GM12878 (cell line): ENCODE measurements around the gene ATXN1. TPM values are rescaled to one million over a fixed set of nuclear protein-coding genes. Genes with fewer than 3 reads are reported as not detected.

Experiments used
- ATAC-seq: fragments of 200-7000 bp; cut with Tn5 transposase; 3 replicates; pipeline ENCODE4 v1.9.1; 2020; ENCODE audit warnings: mild to moderate bottlenecking, moderate library complexity
- BruUV-seq: library from RNA; stranded (reverse); fragments of 400-500 nt; replicated peaks from 2 replicates; lab custom pipeline; 2021; lab: Mats Ljungman, UMichigan
- CTCF ChIA-PET: fragments of 300-600 bp; sonication (Branson Sonifier 250); formaldehyde crosslinking; extraction: SDS; loops from one replicate; lab custom pipeline; 2021; ENCODE audit warnings: inconsistent platforms; lab: Yijun Ruan, JAX
- POLR2A ChIA-PET: fragments of 350-600 bp; formaldehyde crosslinking; extraction: SDS; loops from one replicate; lab custom pipeline; 2021; ENCODE audit warnings: inconsistent platforms; lab: Charles Lee
- RAD21 ChIA-PET: fragments of 300-600 bp; sonication (Branson Sonifier 250); formaldehyde crosslinking; loops from one replicate; lab custom pipeline; 2023; ENCODE audit warnings: antibody characterized with exemption; ENCODE audit not compliant: unreplicated experiment; lab: Charles Lee
- SMC1A ChIA-PET: fragments of 300-600 bp; sonication (Branson Sonifier 250); formaldehyde crosslinking; loops from one replicate; lab custom pipeline; 2023; ENCODE audit not compliant: unreplicated experiment, uncharacterized antibody; lab: Charles Lee
- DNase-seq: peaks from one replicate; pipeline ENCODE4 v3.0.0-alpha.2; 2011; ENCODE audit warnings: low read depth, low spot score
- FAIRE-seq: peaks from 3 replicates; lab custom pipeline; 2011; peaks lifted over from hg19 to GRCh38; lab: Jason Lieb, UNC
- H2AFZ ChIP-seq: 2 replicates; pipeline ENCODE4 v1.6.0; 2011; ENCODE audit warnings: low read depth, low read length, control low read depth; ENCODE audit not compliant: control insufficient read depth
- H3K27ac ChIP-seq: 2 replicates; pipeline ENCODE4 v1.5.1; 2011; ENCODE audit warnings: control low read depth; ENCODE audit not compliant: control insufficient read depth, insufficient read depth
- H3K27me3 ChIP-seq, 2 experiments: replicated peaks in 1 of 2; 2 replicates each; pipeline versions ENCODE4 v1.6.0 to v1.6.1; 2011; ENCODE audit warnings: low read length in 1 of 2; ENCODE audit not compliant: control insufficient read depth in 2 of 2, insufficient read depth in 2 of 2
- H3K36me3 ChIP-seq, 2 experiments: 2 replicates each; pipeline ENCODE4 v1.5.1; 2011; ENCODE audit warnings: low read length in 1 of 2; ENCODE audit not compliant: control insufficient read depth in 2 of 2, insufficient read depth in 2 of 2
- H3K4me1 ChIP-seq: 2 replicates; pipeline ENCODE4 v1.6.1; 2011; ENCODE audit warnings: mild to moderate bottlenecking, low read length, moderate library complexity, mixed read lengths; ENCODE audit not compliant: control insufficient read depth, insufficient read depth
- H3K4me2 ChIP-seq: 2 replicates; pipeline ENCODE4 v1.6.0; 2011; ENCODE audit warnings: control low read depth; ENCODE audit not compliant: control insufficient read depth, insufficient read depth
- H3K4me3 ChIP-seq: fragments of 200-600 bp; sonication (generic); 2 replicates; pipeline ENCODE4 v1.5.1; 2016
- H3K79me2 ChIP-seq: 2 replicates; pipeline ENCODE4 v1.6.0; 2011; ENCODE audit warnings: low read length; ENCODE audit not compliant: control insufficient read depth, insufficient read depth
- H3K9ac ChIP-seq: 2 replicates; pipeline ENCODE4 v1.8.0; 2011; ENCODE audit warnings: low read length, control low read depth, mixed read lengths; ENCODE audit not compliant: control insufficient read depth, insufficient read depth
- H3K9me3 ChIP-seq: replicated peaks from 3 replicates; pipeline ENCODE4 v1.5.1; 2011; ENCODE audit warnings: mild to moderate bottlenecking, low read length; ENCODE audit not compliant: control insufficient read depth, insufficient read depth
- H4K20me1 ChIP-seq: 2 replicates; pipeline ENCODE4 v1.6.0; 2011; ENCODE audit not compliant: control insufficient read depth, insufficient read depth
- ASH2L ChIP-seq: fragments of 300-600, 200-600 bp; sonication (generic); IDR thresholded peaks from 2 replicates; pipeline ENCODE4 v1.6.1; 2017; ENCODE audit warnings: low read depth, mild to moderate bottlenecking, borderline replicate concordance
- BCL3 ChIP-seq: IDR thresholded peaks from 2 replicates; pipeline ENCODE4 v1.6.1; 2011; ENCODE audit warnings: borderline replicate concordance, low read depth, mild to moderate bottlenecking, moderate library complexity, low read length; ENCODE audit not compliant: insufficient read depth, poor library complexity, severe bottlenecking
- CHD1 ChIP-seq: IDR thresholded peaks from 2 replicates; pipeline ENCODE4 v1.6.1; 2012; ENCODE audit warnings: low read depth, low read length, improper control_type of control experiment
- ETV6 ChIP-seq, 2 experiments: fragments of 450-650 bp in 1 of 2; IDR thresholded peaks in 1 of 2; conservative IDR thresholded peaks in 1 of 2; 2 replicates each; pipeline ENCODE4 v1.6.1; 2014; ENCODE audit warnings: antibody characterized with exemption in 1 of 2, borderline replicate concordance in 1 of 2, low read depth in 1 of 2, mild to moderate bottlenecking in 1 of 2, moderate library complexity in 1 of 2
- KLF5 ChIP-seq: fragments of 450-650 bp; IDR thresholded peaks from 2 replicates; pipeline ENCODE4 v1.6.1; 2014; ENCODE audit warnings: mild to moderate bottlenecking; ENCODE audit not compliant: partially characterized antibody
- NFIC ChIP-seq: IDR thresholded peaks from 2 replicates; pipeline ENCODE4 v1.6.1; 2012; ENCODE audit warnings: low read depth, mild to moderate bottlenecking, inconsistent platforms, low read length, moderate library complexity
- NR2F1 ChIP-seq: fragments of 450-650 bp; conservative IDR thresholded peaks from 2 replicates; pipeline ENCODE4 v1.6.1; 2017; ENCODE audit warnings: mild to moderate bottlenecking
- SIX5 ChIP-seq: IDR thresholded peaks from 2 replicates; pipeline ENCODE4 v1.6.1; 2011; ENCODE audit warnings: mild to moderate bottlenecking, low read depth, low read length, moderate library complexity; ENCODE audit not compliant: severe bottlenecking
- SMAD1 ChIP-seq: fragments of 450-650 bp; IDR thresholded peaks from 2 replicates; pipeline ENCODE4 v1.6.1; 2018; ENCODE audit warnings: mild to moderate bottlenecking, low read depth; ENCODE audit not compliant: partially characterized antibody
- TARDBP ChIP-seq: IDR thresholded peaks from 2 replicates; pipeline ENCODE4 v1.6.1; 2016; ENCODE audit warnings: borderline replicate concordance
- TCF12 ChIP-seq: IDR thresholded peaks from 2 replicates; pipeline ENCODE4 v1.6.1; 2011; ENCODE audit warnings: low read depth, mild to moderate bottlenecking, low read length
- USF1 ChIP-seq: IDR thresholded peaks from 2 replicates; pipeline ENCODE4 v1.6.1; 2011; ENCODE audit warnings: borderline replicate concordance, low read depth, mild to moderate bottlenecking, moderate library complexity, mixed read lengths, low read length; ENCODE audit not compliant: insufficient read depth; ENCODE audit errors: extremely low read length
- ZNF217 ChIP-seq: fragments of 450-650 bp; IDR thresholded peaks from 2 replicates; pipeline ENCODE4 v1.6.1; 2017; ENCODE audit warnings: antibody characterized with exemption, mild to moderate bottlenecking
- ZSCAN29 ChIP-seq: fragments of 450-650 bp; IDR thresholded peaks from 2 replicates; pipeline ENCODE4 v1.6.1; 2017; ENCODE audit warnings: mild to moderate bottlenecking, moderate library complexity
- WGBS: methylation state at CpG from one replicate; pipeline ENCODE4 v1.1.6; 2016; ENCODE audit warnings: low lambda C conversion rate; ENCODE audit not compliant: insufficient replicate concordance, insufficient coverage; ENCODE audit errors: missing lambda C conversion rate; 5-methylcytosine and 5-hydroxymethylcytosine counted together
- in situ Hi-C: fragments of 300-500 bp; cut with MboI; formaldehyde crosslinking; loops from 9 replicates; pipeline ENCODE4 v1.14.3; 2018; ENCODE audit warnings: mixed read lengths
- intact Hi-C: fragments of 100-400 bp; cut with micrococcal nuclease; formaldehyde crosslinking; loops from one replicate; pipeline ENCODE4 v1.14.2; 2022; ENCODE audit not compliant: unreplicated experiment
- polyA plus RNA-seq, 11 experiments: library from polyadenylated mRNA; depleted of rRNA in 4 of 11; unstranded in 6 of 11; stranded (reverse) in 5 of 11; fragments of >200 nt; fragmentation: Nextera tagmentation in 4 of 11; fragmentation: Illumina TruSeq in 1 of 11; extraction: Ambion mirVana in 4 of 11; extraction: Trizol in 1 of 11; gene quantifications; 1 replicate in 1 of 11; 2 replicates in 10 of 11; pipeline versions ENCODE4 v1.2.1 to v1.2.3, GENCODE V29; 2011 to 2016; ENCODE audit warnings: inconsistent platforms in 2 of 11, missing spikeins in 2 of 11, low read depth in 1 of 11
- total RNA-seq, 4 experiments: library from RNA; depleted of rRNA in 3 of 4; stranded (reverse); fragments of >200 nt in 3 of 4; fragmentation: Illumina TruSeq in 1 of 4; extraction: Trizol in 1 of 4; gene quantifications; 2 replicates each; pipeline versions ENCODE4 v1.2.1 to v1.2.3, GENCODE V29; 2013 to 2021

The ATXN1 gene
- total and polyA plus RNA-seq, 10 of the 15 experiments (the other 5 are each of a cell fraction or from before 2014, with no cell fraction given), result 12.2 to 51.2 (median 20.5) TPM

GRCh38 chr6:16753341-16753740 lies 7.9 kb downstream of the ATXN1 start:
- intact Hi-C loops, result no loop called here
- Histone ChIP-seq H3K27ac (no peak overlapping the region), H3K4me3 (no peak overlapping the region), H4K20me1 (peaks cover 6% of the 10 kb centered on the region), H3K9ac (no peak overlapping the region), H3K9me3 (no peaks in the 10 kb centered on the region; the same call in 2 of the 3 replicates), H3K36me3 (peaks cover 1 to 7% of the 10 kb centered on the region in 2 experiments), H3K4me2 (no peak overlapping the region), H3K79me2 (peaks cover 4% of the 10 kb centered on the region), H3K4me1 (peaks cover 3% of the 10 kb centered on the region; the same call in 1 of the 2 replicates), H2AFZ (no peak overlapping the region), H3K27me3 (no peaks in the 10 kb centered on the region)
- ChIA-PET CTCF (interaction anchor here (1.2 to 2.6 kb wide), 4 partner anchors 14 to 242 kb away, joined by 3 to 9 read pairs (median 6); no protein-coding TSS in a partner anchor), POLR2A (interaction anchor here (1.6 kb wide), 1 partner anchor 8 kb away, joined by 6 read pairs; no protein-coding TSS in a partner anchor), SMC1A (interaction anchor here (0.9 to 3.0 kb wide), 5 partner anchors 10 to 422 kb away, joined by 3 to 14 read pairs (median 5); no protein-coding TSS in a partner anchor), RAD21 (no interaction called here)
- DNase-seq (no peak), ATAC-seq (no peak), FAIRE-seq (no peak)
- in situ Hi-C loops, result no loop called here
- WGBS, result 91% methylated on average over 4 of the region's 4 CpGs
- BruUV-seq, result no TSS peak
- no peak for TF ChIP-seq USF1
- TF ChIP-seq KLF5, result no peak

GRCh38 chr6:16752206-16752866 lies 8.9 kb downstream of the ATXN1 start:
- POLR2A ChIA-PET, result no interaction called here
- in situ Hi-C loops, result no loop called here
- no TSS peak for BruUV-seq
- TF ChIP-seq SIX5 (no peak), ETV6 (conservative IDR thresholded peaks at IDR 0.05 in 1 of 2, IDR thresholded peaks at IDR 0.05 in 1 of 2; ENCODE audit: borderline replicate concordance in 1 of 2, low read depth in 1 of 2) (no peak), TARDBP (no peak), CHD1 (no peak), ASH2L (no peak), ZNF217 (no peak), SMAD1 (no peak), TCF12 (no peak), ZSCAN29 (no peak), BCL3 (no peak), NR2F1 (no peak), NFIC (no peak)

More at GRCh38 chr6:16752206-16752866, 8.9 kb downstream of the ATXN1 start:
- DNase-seq (no peak), FAIRE-seq (no peak), ATAC-seq (no peak)
- H3K4me1 ChIP-seq, result no peaks in the 10 kb centered on the region
- WGBS, result 93% methylated on average over 4 of the region's 4 CpGs
- H3K79me2 ChIP-seq, result no peaks in the 10 kb centered on the region; the same call in none of the 2 replicates
- ChIA-PET RAD21 (no interaction called here), SMC1A (interaction anchor here (0.9 to 1.4 kb wide), 5 partner anchors 11 to 36 kb away, joined by 3 to 5 read pairs (median 4); no protein-coding TSS in a partner anchor), CTCF (interaction anchor here (0.6 to 3.0 kb wide), 8 partner anchors 11 to 420 kb away, joined by 3 to 9 read pairs (median 4); no protein-coding TSS in a partner anchor)
- no peak overlapping the region for H3K9ac ChIP-seq
- H3K36me3 ChIP-seq, result peaks cover 1 to 7% of the 10 kb centered on the region in 2 experiments
- no peak overlapping the region for H3K27ac ChIP-seq
- no peak overlapping the region for H3K4me2 ChIP-seq
- H3K27me3 ChIP-seq, result no peaks in the 10 kb centered on the region
- H3K9me3 ChIP-seq, result no peaks in the 10 kb centered on the region; the same call in 2 of the 3 replicates
- intact Hi-C loops, result no loop called here
- H3K4me3 ChIP-seq, result no peak overlapping the region
- H4K20me1 ChIP-seq, result peaks cover 14% of the 10 kb centered on the region
- no peak overlapping the region for H2AFZ ChIP-seq
